COLO668 (cell line): ENCODE results near the gene TTC8.

Source experiments
- DNase-seq: peaks from one replicate; lab custom pipeline; 2025; ENCODE audit not compliant: unreplicated experiment; lab: John Stamatoyannopoulos, UW

Gene TTC8

GRCh38 chr14:88864198-88864597, 39.7 kb downstream of the TTC8 start:
- DNase-seq, result no peak

- no peak for DNase-seq
These were observed 41.9 kb downstream of the TTC8 start for GRCh38 chr14:88866305-88866704.

- no peak for DNase-seq
These were observed 44.2 kb downstream of the TTC8 start for GRCh38 chr14:88868558-88869159.

- DNase-seq, result no peak
These were observed 46.3 kb downstream of the TTC8 start for GRCh38 chr14:88870777-88871176.

- DNase-seq, result no peak
These were observed 47.0 kb downstream of the TTC8 start for GRCh38 chr14:88871429-88871828.

GRCh38 chr14:88872976-88873375, 48.5 kb downstream of the TTC8 start:
- no peak for DNase-seq

GRCh38 chr14:88877192-88877591, 52.7 kb downstream of the TTC8 start:
- no peak for DNase-seq

GRCh38 chr14:88879022-88879421, 54.6 kb downstream of the TTC8 start:
- DNase-seq, result no peak

GRCh38 chr14:88882236-88882635, 57.8 kb downstream of the TTC8 start:
- no peak for DNase-seq

GRCh38 chr14:88895116-88895515, 70.7 kb downstream of the TTC8 start:
- no peak for DNase-seq

- no peak for DNase-seq
These were observed 76.7 kb downstream of the TTC8 start for GRCh38 chr14:88901189-88901588.

GRCh38 chr14:88901991-88902390, 77.5 kb downstream of the TTC8 start:
- no peak for DNase-seq

GRCh38 chr14:88902850-88903249, 78.4 kb downstream of the TTC8 start:
- DNase-seq, result no peak

GRCh38 chr14:88904206-88904647, 79.8 kb downstream of the TTC8 start:
- DNase-seq, result no peak

- no peak for DNase-seq
These were observed 80.4 kb downstream of the TTC8 start for GRCh38 chr14:88904864-88905263.

GRCh38 chr14:88908216-88908615, 83.8 kb downstream of the TTC8 start:
- DNase-seq, result no peak

- DNase-seq, result no peak
These were observed 85.9 kb downstream of the TTC8 start for GRCh38 chr14:88910386-88910785.

GRCh38 chr14:88911809-88912208, 87.4 kb downstream of the TTC8 start:
- no peak for DNase-seq

- no peak for DNase-seq
These were observed 90.5 kb downstream of the TTC8 start for GRCh38 chr14:88914956-88915355.

GRCh38 chr14:88919502-88919901, 95.1 kb downstream of the TTC8 start:
- DNase-seq, result no peak
